ENCODE data around the gene BEAN1.

DNA sequence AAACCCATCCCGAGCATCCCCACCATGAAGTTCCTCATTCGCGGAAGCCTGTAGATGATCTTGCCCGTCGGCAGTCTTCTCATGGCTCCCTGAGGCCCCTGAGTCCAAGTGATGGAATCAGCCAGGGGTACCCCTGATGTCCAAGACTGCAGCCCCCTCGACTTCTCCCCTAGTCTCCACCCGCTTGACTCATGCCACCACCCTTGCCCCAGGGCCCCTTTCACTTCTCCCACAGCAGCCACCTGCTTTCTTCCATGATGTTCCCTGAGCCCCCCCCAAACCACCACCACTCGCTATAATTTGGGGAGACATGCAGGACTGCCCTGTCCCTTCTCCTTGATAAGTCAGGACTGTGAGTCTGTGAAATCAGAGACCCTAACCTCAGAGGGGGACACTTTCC, 11.4 kb downstream of the BEAN1 start:
- TF ChIP-seq POLR2A (IDR thresholded peaks at IDR 0.05; ENCODE audit: low read depth, low read length) = no peak
- no peak for TF ChIP-seq POU2F2 (IDR thresholded peaks at IDR 0.05; ENCODE audit: low read depth, low read length)

Data from GM12891 (cell line).